ENCODE results near the gene TDG. TPM values are rescaled to one million over a fixed set of nuclear protein-coding genes. Genes with fewer than 3 reads are reported as not detected.
"Not testable (repeated sequence)": the region's sequence is repeated elsewhere in the genome, so short reads cannot be mapped to it uniquely, and the experiment has no call there.

The TDG gene
- total RNA-seq, 2 donors from 2014 or later: 35.9 to 38.2 TPM

DNA sequence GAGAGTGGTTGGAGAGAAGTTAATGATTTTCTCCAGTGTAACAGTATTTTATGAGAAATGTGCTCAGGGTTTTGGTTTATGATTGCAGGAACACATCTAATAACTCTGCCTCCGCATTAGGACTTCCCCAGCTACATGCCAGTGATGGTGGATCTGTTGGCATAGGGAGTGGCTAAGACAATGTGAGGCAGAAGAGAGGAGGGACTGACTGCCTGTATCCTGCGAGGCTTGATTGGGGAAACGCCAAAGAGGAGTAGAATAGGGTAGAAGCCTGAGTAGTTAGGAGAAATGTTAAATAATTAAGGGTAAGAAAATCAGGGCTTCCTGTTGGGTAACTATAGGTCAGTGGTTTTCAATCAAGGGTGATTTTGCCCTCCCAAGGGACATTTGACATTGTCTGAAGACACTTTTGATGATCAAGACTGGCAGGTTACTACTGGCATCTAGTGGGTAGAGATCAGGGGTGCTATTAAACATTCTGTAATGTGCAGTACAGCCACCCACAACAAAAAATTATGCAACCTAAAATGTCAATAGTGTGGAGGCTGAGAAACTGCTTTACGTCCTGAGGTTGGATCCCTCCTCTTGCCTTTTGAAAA is 12.8 kb downstream of the TDG start:
- no peak for ATAC-seq (replicated peaks)
- Mint-ChIP-seq H3K9me3 (no peaks in the 10 kb centered on the region), H3K4me3 (no peak overlapping the region), H3K36me3 (ENCODE audit: low read depth) (peaks cover 100% of the 10 kb centered on the region), H3K27ac (peak overlapping the region; percentile 76), H3K27me3 (no peaks in the 10 kb centered on the region), H3K4me1 (peaks cover 20% of the 10 kb centered on the region)

DNA sequence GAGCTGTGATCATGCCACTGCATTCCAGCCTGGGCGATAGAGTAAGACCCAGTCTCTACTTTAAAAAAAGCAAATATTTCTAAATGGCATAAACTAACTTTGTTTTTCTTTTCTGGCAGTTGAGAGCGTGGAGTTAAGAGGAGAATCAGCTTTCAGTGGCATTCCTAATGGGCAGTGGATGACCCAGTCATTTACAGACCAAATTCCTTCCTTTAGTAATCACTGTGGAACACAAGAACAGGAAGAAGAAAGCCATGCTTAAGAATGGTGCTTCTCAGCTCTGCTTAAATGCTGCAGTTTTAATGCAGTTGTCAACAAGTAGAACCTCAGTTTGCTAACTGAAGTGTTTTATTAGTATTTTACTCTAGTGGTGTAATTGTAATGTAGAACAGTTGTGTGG is 21.2 kb downstream of the TDG start:
- no peak overlapping the region for H3K4me3 Mint-ChIP-seq
- peaks cover 80% of the 10 kb centered on the region for H3K36me3 Mint-ChIP-seq (ENCODE audit: low read depth)
- H3K4me1 Mint-ChIP-seq: no peaks in the 10 kb centered on the region
- no peaks in the 10 kb centered on the region for H3K9me3 Mint-ChIP-seq
- no peak overlapping the region for H3K27ac Mint-ChIP-seq
- ATAC-seq (replicated peaks): no peak
- no peaks in the 10 kb centered on the region for H3K27me3 Mint-ChIP-seq

DNA sequence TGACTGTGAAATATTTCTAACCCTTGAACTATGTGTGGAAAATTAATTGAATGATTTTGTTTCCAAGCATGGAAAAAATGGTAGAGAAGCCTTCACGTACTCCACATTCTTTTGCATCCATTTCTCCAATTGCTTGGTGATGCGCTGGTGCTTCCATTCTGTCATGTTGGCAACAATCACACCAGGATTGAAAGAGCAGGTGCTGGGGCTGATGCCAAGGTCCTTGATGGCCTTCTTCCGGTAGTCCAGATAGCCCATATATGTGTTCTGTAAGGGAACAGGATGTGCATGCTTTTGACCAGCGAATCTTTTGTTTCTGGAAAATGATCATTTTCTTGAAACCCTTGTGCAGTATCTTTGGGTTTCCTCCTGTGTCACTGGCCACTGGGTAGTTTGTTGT is 28.6 kb downstream of the TDG start:
- H3K4me1 Mint-ChIP-seq: no peaks in the 10 kb centered on the region
- H3K36me3 Mint-ChIP-seq (ENCODE audit: low read depth): peaks cover 13% of the 10 kb centered on the region
- H3K27me3 Mint-ChIP-seq: peaks cover 4% of the 10 kb centered on the region
- H3K9me3 Mint-ChIP-seq: no peaks in the 10 kb centered on the region
- H3K4me3 Mint-ChIP-seq: no peak overlapping the region
- no peak overlapping the region for H3K27ac Mint-ChIP-seq
- ATAC-seq (replicated peaks): no peak

DNA sequence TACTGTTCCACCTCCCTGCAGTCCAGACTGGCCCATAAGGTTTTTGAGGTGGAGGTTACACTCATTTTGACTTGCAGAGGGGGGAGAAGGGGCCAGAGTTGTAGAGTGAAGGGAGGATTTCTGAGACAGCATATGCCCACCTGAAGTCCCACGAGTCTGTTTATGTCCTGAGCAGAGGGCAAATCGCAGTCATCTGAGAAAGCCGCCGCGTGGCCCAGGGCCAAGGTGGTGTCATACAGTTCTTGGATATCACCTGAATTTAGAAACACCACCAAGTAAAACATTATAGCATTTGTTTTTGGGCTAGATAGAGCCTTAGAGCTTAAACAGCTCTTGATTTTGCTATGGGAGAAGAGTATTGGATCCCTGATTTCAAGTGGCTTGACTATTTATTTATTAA is 30.9 kb downstream of the TDG start:
- no peak overlapping the region for H3K27ac Mint-ChIP-seq
- no peak overlapping the region for H3K4me3 Mint-ChIP-seq
- no peaks in the 10 kb centered on the region for H3K36me3 Mint-ChIP-seq (ENCODE audit: low read depth)
- H3K27me3 Mint-ChIP-seq: peaks cover 17% of the 10 kb centered on the region
- H3K4me1 Mint-ChIP-seq: no peaks in the 10 kb centered on the region
- H3K9me3 Mint-ChIP-seq: no peaks in the 10 kb centered on the region
- ATAC-seq (replicated peaks): no peak

DNA sequence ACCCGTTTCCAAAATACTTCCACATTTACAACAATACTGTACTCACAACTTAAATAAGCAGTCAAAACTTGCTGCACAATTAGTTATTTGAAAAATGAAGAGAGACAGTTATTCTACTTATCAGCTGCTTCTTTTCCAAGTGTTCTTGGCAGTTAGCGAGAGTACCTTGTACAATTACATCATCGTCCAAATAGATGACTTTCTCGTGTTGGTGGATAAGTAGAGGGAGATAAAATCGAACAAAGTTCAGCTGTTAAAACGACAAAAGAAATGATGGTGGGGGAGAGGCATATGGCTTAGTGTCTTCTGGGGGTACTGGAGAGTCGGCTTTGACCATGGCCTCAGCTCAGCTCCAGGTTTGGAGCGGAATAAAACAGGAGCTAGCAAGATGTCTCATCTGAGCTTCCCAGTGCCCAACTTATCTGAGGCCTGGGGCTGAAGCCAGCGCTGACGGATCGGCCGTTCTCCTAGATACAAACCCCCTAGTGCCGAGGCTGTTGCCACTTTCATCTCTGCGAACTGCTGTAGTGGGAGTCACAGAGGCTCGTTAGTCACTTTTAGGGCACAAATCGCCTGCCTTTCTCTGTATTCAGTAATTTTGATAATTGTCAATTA is 31.7 kb downstream of the TDG start:
- no peak for ATAC-seq (replicated peaks)

DNA sequence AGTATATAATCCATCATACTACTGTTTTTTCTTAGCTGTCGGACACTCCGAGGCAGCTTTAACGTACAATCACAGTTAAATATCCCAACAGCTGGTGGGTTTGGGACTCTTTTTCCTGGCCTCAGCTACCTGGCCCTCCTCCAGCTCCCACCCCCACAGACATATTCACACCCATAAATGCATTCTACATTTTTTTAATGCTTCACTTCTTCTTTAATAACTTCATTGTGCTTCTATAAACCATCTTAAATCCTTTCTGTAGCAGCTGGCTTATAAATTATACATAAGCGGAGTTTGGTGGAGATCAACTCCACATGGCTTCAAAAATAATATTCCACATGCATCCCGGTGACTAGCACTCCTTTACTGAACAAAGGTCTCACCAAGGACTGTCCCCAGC is 33.3 kb downstream of the TDG start:
- H3K27ac Mint-ChIP-seq: no peak overlapping the region
- H3K27me3 Mint-ChIP-seq: peaks cover 29% of the 10 kb centered on the region
- ATAC-seq (replicated peaks): no peak
- no peak overlapping the region for H3K4me3 Mint-ChIP-seq
- H3K4me1 Mint-ChIP-seq: no peaks in the 10 kb centered on the region
- H3K9me3 Mint-ChIP-seq: no peaks in the 10 kb centered on the region
- H3K36me3 Mint-ChIP-seq (ENCODE audit: low read depth): no peaks in the 10 kb centered on the region

More for the DNA sequence above, 31.7 kb downstream of the TDG start:
- no peak overlapping the region for H3K27ac Mint-ChIP-seq
- H3K36me3 Mint-ChIP-seq (ENCODE audit: low read depth): no peaks in the 10 kb centered on the region
- H3K4me3 Mint-ChIP-seq: no peak overlapping the region
- H3K9me3 Mint-ChIP-seq: no peaks in the 10 kb centered on the region
- peaks cover 17% of the 10 kb centered on the region for H3K27me3 Mint-ChIP-seq
- no peaks in the 10 kb centered on the region for H3K4me1 Mint-ChIP-seq

DNA sequence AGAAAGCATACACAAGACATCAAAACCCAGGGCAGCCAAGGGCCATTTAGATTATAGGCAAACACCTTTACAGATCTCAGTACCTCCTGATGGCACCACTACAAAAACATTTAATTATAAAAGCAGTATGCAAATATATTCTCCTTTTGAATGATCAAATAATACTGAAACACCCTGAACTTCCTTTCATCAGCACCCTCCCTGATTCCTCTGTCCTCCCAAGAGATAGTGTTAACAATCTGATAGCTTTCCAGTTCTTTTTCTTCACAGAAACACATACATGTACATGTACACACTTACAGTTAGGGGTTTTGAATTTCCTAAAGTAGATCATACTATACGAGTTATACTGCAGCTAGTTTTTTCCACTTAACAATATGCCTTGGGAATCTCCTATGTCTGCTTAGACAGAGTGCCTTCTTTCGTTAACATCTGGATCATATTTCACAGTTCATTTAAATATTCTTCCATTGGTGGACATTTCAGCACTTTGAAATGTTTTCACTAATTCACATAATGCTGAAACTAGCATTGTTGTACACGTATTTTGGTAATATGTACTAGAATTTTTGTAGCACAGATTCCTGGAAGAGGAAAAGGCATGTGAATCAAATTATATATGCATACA is 35.2 kb downstream of the TDG start:
- no peak for ATAC-seq (replicated peaks)
- no peaks in the 10 kb centered on the region for H3K4me1 Mint-ChIP-seq
- H3K4me3 Mint-ChIP-seq: no peak overlapping the region
- no peaks in the 10 kb centered on the region for H3K9me3 Mint-ChIP-seq
- H3K36me3 Mint-ChIP-seq (ENCODE audit: low read depth): no peaks in the 10 kb centered on the region
- H3K27me3 Mint-ChIP-seq: peaks cover 35% of the 10 kb centered on the region
- no peak overlapping the region for H3K27ac Mint-ChIP-seq

DNA sequence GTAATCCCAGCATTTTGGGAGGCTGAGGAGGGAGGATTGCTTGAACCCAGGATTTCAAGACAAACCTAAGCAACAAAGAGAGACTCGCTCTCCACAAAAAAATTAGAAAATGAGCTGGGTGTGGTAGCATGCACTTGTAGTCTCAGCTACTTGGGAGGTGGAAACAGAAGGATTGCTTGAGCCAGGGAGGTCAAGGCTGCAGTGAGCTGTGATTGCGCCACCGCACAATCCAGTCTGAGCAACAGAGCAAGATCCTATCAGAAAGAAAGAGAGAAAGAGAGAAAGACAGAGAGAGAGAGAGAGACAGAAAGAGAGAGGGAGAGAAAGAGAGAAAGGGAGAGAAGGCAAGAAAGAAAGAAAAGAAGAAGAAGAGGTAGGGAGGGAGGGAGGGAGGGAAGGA is 37.0 kb downstream of the TDG start:
- H3K27ac Mint-ChIP-seq: no peak overlapping the region
- no peak overlapping the region for H3K4me3 Mint-ChIP-seq
- no peaks in the 10 kb centered on the region for H3K9me3 Mint-ChIP-seq
- no peaks in the 10 kb centered on the region for H3K4me1 Mint-ChIP-seq
- no peak for ATAC-seq (replicated peaks)
- no peaks in the 10 kb centered on the region for H3K36me3 Mint-ChIP-seq (ENCODE audit: low read depth)
- H3K27me3 Mint-ChIP-seq: peaks cover 41% of the 10 kb centered on the region

DNA sequence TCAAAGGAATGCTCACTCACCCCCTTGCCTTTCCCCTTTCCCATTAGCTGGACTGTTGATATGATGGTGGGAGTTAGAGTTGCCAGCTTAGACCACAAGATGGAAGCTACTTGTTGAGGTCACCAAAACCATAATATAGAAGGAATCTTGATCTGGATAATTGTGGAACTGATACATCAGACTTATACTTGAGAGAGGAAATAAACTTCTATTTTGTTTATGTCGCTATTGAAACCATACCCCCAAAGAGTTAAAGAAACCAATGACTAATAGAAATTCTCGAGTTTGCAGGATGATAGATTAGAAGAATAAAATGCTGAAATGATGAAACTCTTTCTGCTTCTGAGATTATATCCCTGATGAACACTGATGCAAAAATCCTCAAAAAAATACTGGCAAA is 37.9 kb downstream of the TDG start:
- H3K27me3 Mint-ChIP-seq: peaks cover 47% of the 10 kb centered on the region
- no peaks in the 10 kb centered on the region for H3K9me3 Mint-ChIP-seq
- no peaks in the 10 kb centered on the region for H3K36me3 Mint-ChIP-seq (ENCODE audit: low read depth)
- H3K4me3 Mint-ChIP-seq: no peak overlapping the region
- H3K4me1 Mint-ChIP-seq: no peaks in the 10 kb centered on the region
- no peak for ATAC-seq (replicated peaks)
- H3K27ac Mint-ChIP-seq: no peak overlapping the region

DNA sequence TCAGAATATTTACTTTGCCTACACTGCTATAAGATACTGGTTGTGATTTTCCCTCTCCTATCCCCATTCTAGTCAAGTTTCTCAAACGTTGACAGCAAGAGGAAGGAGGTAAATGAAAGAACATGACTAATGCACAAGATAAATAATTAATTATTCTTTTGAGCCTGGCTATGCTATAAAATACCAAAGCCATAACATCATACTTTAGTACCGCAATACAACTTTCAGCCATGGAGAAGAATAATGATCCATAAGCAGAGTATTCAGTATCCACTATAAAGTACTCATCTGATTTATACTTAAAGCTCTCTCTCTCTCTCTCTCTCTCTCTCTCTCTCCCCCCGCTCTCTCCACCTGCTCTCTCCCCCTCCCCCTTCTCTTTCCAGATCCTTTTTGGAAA is 41.3 kb downstream of the TDG start:
- no peak for ATAC-seq (replicated peaks)
- Mint-ChIP-seq H3K4me1 (no peaks in the 10 kb centered on the region), H3K27me3 (peaks cover 29% of the 10 kb centered on the region), H3K36me3 (ENCODE audit: low read depth) (no peaks in the 10 kb centered on the region), H3K9me3 (no peaks in the 10 kb centered on the region), H3K4me3 (no peak overlapping the region), H3K27ac (no peak overlapping the region)

DNA sequence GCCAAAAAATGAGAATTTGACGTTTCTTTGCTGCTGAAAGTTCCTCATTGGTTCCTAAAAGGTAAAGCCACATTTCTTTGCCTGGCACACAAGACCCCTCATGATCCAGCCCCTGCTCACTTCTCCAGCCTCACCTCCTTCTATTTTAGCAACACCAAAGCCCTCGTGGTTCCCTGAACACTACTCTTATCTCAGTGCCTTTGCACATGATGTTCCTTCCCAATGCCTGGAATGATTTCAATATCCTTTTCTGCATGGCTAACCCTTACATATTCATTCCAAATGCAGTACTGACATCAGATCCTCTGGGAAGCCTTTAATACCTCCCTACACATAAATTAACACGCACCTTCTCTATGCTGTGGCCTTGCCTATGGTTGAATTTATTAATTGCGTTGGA is 44.4 kb downstream of the TDG start:
- Mint-ChIP-seq H3K27me3 (peaks cover 12% of the 10 kb centered on the region), H3K9me3 (no peaks in the 10 kb centered on the region), H3K27ac (no peak overlapping the region), H3K36me3 (ENCODE audit: low read depth) (no peaks in the 10 kb centered on the region), H3K4me1 (no peaks in the 10 kb centered on the region), H3K4me3 (no peak overlapping the region)
- ATAC-seq (replicated peaks): no peak

DNA sequence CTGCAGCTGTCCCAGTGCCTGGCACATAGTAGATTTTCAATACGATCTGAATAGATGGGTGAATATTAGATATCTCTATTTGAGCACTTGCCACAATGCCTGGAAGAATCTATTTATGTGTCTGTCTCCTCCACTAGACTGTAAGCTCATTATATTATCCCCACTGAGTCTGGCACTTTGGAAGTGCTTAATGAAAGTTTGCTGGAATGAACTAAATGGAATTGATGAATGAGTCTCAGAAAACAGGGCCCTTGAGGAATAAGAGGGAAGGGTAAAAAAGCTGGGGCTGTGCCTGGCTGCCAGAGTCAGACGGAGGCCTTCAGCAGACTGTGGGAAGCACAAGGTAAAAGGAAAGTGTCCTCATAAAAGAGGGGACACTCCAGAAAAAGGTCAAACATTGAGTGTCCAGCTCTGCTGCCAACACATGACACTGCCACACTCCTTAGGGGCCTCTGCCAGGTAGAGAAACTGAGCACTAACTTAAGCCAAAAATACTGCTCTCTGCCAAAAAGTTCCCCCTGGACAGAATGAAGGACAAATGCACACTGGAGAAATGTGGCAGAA is 45.0 kb downstream of the TDG start:
- ATAC-seq (replicated peaks): no peak
- H3K27ac Mint-ChIP-seq: no peak overlapping the region
- peaks cover 12% of the 10 kb centered on the region for H3K27me3 Mint-ChIP-seq
- H3K4me1 Mint-ChIP-seq: no peaks in the 10 kb centered on the region
- H3K36me3 Mint-ChIP-seq (ENCODE audit: low read depth): no peaks in the 10 kb centered on the region
- no peak overlapping the region for H3K4me3 Mint-ChIP-seq
- no peaks in the 10 kb centered on the region for H3K9me3 Mint-ChIP-seq

DNA sequence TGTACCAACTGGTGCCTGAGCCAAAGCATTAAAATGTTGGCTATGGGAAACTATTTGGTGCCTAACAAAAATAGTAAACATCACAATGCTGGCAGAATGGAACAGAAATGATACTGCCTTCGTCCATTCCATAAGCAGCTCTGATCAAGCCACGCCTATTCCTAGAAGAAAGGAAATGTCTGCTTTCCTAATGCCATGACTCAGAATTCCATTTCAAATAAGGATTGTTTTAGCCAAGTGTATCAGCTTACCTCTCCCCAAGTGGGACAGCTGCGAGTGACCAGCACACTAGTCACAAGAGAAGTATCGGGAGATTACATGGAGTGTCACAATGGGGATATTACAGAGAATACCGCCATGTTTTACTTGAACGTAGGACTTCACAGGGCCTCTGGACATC is 45.6 kb downstream of the TDG start:
- H3K27me3 Mint-ChIP-seq: peaks cover 12% of the 10 kb centered on the region
- H3K4me3 Mint-ChIP-seq: no peak overlapping the region
- H3K27ac Mint-ChIP-seq: no peak overlapping the region
- ATAC-seq (replicated peaks): no peak
- H3K36me3 Mint-ChIP-seq (ENCODE audit: low read depth): no peaks in the 10 kb centered on the region
- H3K9me3 Mint-ChIP-seq: no peaks in the 10 kb centered on the region
- H3K4me1 Mint-ChIP-seq: no peaks in the 10 kb centered on the region

DNA sequence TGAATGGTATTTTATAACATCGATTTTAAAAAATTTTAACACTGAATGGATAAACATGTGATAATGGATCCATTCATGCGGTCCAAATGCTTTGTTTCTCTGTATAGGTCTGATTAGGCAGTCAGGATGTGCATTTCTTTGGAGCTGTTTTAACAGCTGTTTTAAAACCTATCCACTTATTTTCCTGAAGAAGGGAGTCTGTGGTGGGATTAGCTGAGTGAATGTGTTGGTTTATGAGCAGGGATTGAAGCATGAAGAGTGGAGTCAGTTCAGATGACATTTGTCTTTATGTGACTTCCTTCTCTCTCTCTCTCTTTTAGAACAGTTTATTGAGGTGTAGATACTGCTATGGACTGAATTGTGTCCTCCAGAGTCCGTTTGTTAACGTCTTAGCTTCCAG is 46.7 kb downstream of the TDG start:
- peaks cover 6% of the 10 kb centered on the region for H3K27me3 Mint-ChIP-seq
- no peak for ATAC-seq (replicated peaks)
- no peak overlapping the region for H3K27ac Mint-ChIP-seq
- H3K4me3 Mint-ChIP-seq: no peak overlapping the region
- no peaks in the 10 kb centered on the region for H3K36me3 Mint-ChIP-seq (ENCODE audit: low read depth)
- no peaks in the 10 kb centered on the region for H3K4me1 Mint-ChIP-seq
- H3K9me3 Mint-ChIP-seq: no peaks in the 10 kb centered on the region

DNA sequence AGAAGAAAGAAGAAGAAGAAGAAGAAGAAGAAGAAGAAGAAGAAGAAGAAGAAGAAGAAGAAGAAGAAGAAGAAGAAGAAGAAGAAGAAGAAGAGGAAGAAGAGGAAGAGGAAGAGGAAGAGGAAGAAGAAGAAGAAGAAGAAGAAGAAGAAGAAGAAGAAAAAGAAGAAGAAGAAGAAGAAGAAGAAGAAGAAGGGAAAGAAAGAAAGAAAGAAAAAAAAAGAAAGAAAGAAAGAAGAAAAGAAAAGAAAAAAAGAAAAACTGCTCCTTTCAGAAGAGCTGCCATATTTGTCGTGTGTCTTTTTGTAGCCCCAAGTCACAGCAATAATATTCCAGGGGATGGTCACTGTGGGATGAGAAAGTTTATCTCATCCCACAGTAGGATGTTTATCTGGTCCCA is 56.2 kb downstream of the TDG start:
- peaks cover 22% of the 10 kb centered on the region for H3K27me3 Mint-ChIP-seq
- not testable (repeated sequence) for H3K4me3 Mint-ChIP-seq; H3K36me3 Mint-ChIP-seq (ENCODE audit: low read depth); ATAC-seq (replicated peaks); H3K9me3 Mint-ChIP-seq; H3K27ac Mint-ChIP-seq; H3K4me1 Mint-ChIP-seq
